ENCODE data around the gene ACLY. TPM values are rescaled to one million over a fixed set of nuclear protein-coding genes. Genes with fewer than 3 reads are reported as not detected.

ACLY gene
- total RNA-seq, 2 experiments from 2014 or later = 102 to 222 TPM

GRCh38 chr17:41823141-41823524 is 95.6 kb downstream of the ACLY start:
- no TSS peak for BruUV-seq (replicated peaks)
- no peaks in the 10 kb centered on the region for H3K79me2 ChIP-seq (ENCODE audit: insufficient read depth, low read depth, low read length)

GRCh38 chr17:41822216-41823140 is 96.3 kb downstream of the ACLY start:
- H3K4me1 ChIP-seq (ENCODE audit: insufficient read depth, low read length, poor library complexity, severe bottlenecking) = no peaks in the 10 kb centered on the region
- no peak for TF ChIP-seq CTCF (conservative IDR thresholded peaks at IDR 0.05; ENCODE audit: low read length)
- no peak for TF ChIP-seq EZH2phosphoT487 (IDR thresholded peaks at IDR 0.05; ENCODE audit: borderline replicate concordance, low read depth, low read length)
- H3K9me3 ChIP-seq (ENCODE audit: low read length) = no peaks in the 10 kb centered on the region
- no peaks in the 10 kb centered on the region for H3K36me3 ChIP-seq (ENCODE audit: insufficient read depth, low read length)
- no peaks in the 10 kb centered on the region for H4K20me1 ChIP-seq (ENCODE audit: insufficient read depth, low read length)
- H3K79me2 ChIP-seq (ENCODE audit: insufficient read depth, low read depth, low read length) = no peaks in the 10 kb centered on the region
- DNase-seq (ENCODE audit: low spot score) = no peak
- ChIA-PET CTCF (ENCODE audit: unreplicated experiment) (no interaction called here), POLR2A (interaction anchor here (0.7 kb wide), 1 partner anchor 11 kb away, joined by 3 read pairs; the partner anchor contains the start of gene P3H4)
- no peak overlapping the region for H3K4me2 ChIP-seq (ENCODE audit: low read length)
- no peaks in the 10 kb centered on the region for H3K9me2 ChIP-seq (ENCODE audit: insufficient read depth, low read length)
- no peak overlapping the region for H2AFZ ChIP-seq (ENCODE audit: low read length)
- no TSS peak for BruUV-seq (replicated peaks)
- intact Hi-C loops (cut with micrococcal nuclease; ENCODE audit: unreplicated experiment) = no loop called here
- H3K4me3 ChIP-seq (ENCODE audit: low read depth, low read length, poor library complexity, severe bottlenecking) = no peak overlapping the region
- H3K27ac ChIP-seq (ENCODE audit: low read depth, low read length, poor library complexity, severe bottlenecking) = no peak overlapping the region

More at GRCh38 chr17:41823141-41823524, 95.6 kb downstream of the ACLY start:
- ChIA-PET CTCF (ENCODE audit: unreplicated experiment) (no interaction called here), POLR2A (interaction anchor here (0.7 kb wide), 1 partner anchor 11 kb away, joined by 3 read pairs; the partner anchor contains the start of gene P3H4)
- Histone ChIP-seq H2AFZ (ENCODE audit: low read length) (no peak overlapping the region), H3K4me1 (ENCODE audit: insufficient read depth, low read length, poor library complexity, severe bottlenecking) (no peaks in the 10 kb centered on the region), H3K9me3 (ENCODE audit: low read length) (no peaks in the 10 kb centered on the region), H3K9me2 (ENCODE audit: insufficient read depth, low read length) (no peaks in the 10 kb centered on the region), H4K20me1 (ENCODE audit: insufficient read depth, low read length) (no peaks in the 10 kb centered on the region), H3K4me3 (ENCODE audit: low read depth, low read length, poor library complexity, severe bottlenecking) (no peak overlapping the region), H3K27ac (ENCODE audit: low read depth, low read length, poor library complexity, severe bottlenecking) (no peak overlapping the region), H3K36me3 (ENCODE audit: insufficient read depth, low read length) (no peaks in the 10 kb centered on the region), H3K4me2 (ENCODE audit: low read length) (no peak overlapping the region)
- TF ChIP-seq EZH2phosphoT487 (IDR thresholded peaks at IDR 0.05; ENCODE audit: borderline replicate concordance, low read depth, low read length) (no peak), CTCF (conservative IDR thresholded peaks at IDR 0.05; ENCODE audit: low read length) (no peak)
- intact Hi-C loops (cut with micrococcal nuclease; ENCODE audit: unreplicated experiment) = no loop called here
- DNase-seq (ENCODE audit: low spot score) = no peak

GRCh38 chr17:41821776-41822175 is 97.0 kb downstream of the ACLY start:
- DNase-seq (ENCODE audit: low spot score) = no peak
- no peaks in the 10 kb centered on the region for H3K79me2 ChIP-seq (ENCODE audit: insufficient read depth, low read depth, low read length)
- no peaks in the 10 kb centered on the region for H3K4me1 ChIP-seq (ENCODE audit: insufficient read depth, low read length, poor library complexity, severe bottlenecking)
- intact Hi-C loops (cut with micrococcal nuclease; ENCODE audit: unreplicated experiment) = no loop called here
- no peaks in the 10 kb centered on the region for H3K9me3 ChIP-seq (ENCODE audit: low read length)
- no peaks in the 10 kb centered on the region for H3K36me3 ChIP-seq (ENCODE audit: insufficient read depth, low read length)
- ChIA-PET POLR2A (no interaction called here), CTCF (ENCODE audit: unreplicated experiment) (no interaction called here)
- H3K27ac ChIP-seq (ENCODE audit: low read depth, low read length, poor library complexity, severe bottlenecking) = no peak overlapping the region
- no peaks in the 10 kb centered on the region for H4K20me1 ChIP-seq (ENCODE audit: insufficient read depth, low read length)
- H3K4me2 ChIP-seq (ENCODE audit: low read length) = no peak overlapping the region
- H3K9me2 ChIP-seq (ENCODE audit: insufficient read depth, low read length) = no peaks in the 10 kb centered on the region
- H3K4me3 ChIP-seq (ENCODE audit: low read depth, low read length, poor library complexity, severe bottlenecking) = no peak overlapping the region
- no TSS peak for BruUV-seq (replicated peaks)
- TF ChIP-seq CTCF (conservative IDR thresholded peaks at IDR 0.05; ENCODE audit: low read length) (no peak), EZH2phosphoT487 (IDR thresholded peaks at IDR 0.05; ENCODE audit: borderline replicate concordance, low read depth, low read length) (no peak)
- H2AFZ ChIP-seq (ENCODE audit: low read length) = no peak overlapping the region
